ENCODE data around the gene GLOD5. TPM values are rescaled to one million over a fixed set of nuclear protein-coding genes. Genes with fewer than 3 reads are reported as not detected.

GLOD5 gene
- total RNA-seq, 4 donors from 2014 or later = not detected

DNA sequence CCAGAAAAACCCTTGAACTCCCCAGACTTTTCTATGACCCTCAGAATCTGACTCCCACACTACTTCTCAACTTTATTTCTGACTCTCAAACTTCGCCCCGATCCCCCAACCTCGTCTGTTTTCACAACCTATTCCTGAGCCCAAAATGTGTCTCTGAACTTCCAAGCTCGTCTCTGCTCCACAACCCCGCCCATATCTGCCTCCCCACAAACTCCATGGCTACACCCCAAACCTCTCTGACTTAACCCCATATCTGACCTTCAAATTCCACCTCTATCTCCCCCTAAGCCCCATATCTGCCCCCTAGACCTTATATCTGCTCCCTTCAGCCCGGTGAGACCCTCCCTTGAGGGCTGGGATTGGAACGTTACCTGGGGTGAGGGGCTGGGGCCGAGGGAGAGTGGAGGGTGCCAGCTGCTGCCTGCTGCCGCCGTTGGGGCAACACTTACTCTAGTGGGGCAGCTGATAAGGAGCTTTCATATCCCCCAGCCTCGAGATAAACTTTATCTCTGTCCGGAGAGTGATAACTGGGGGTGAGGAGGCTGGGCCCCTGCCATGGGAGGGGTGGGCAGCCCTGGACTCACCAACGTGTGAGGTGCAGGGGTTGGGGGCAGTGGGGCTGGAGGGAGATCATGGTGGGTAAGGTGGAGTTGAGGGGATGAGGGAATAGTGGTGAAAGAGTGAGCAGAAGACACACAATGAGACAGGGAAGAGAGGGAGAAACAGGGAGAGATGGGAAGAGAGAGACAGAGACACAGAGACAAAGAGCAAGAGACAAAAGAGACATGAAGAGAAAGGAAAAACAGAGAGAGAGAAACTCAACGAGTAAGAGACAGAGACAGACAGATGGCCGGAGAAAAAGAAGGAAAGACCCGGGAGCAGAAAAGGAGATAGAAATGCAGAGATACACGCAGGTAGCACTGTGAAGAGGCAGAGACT is 26.2 kb downstream of the GLOD5 start:
- H3K36me3 ChIP-seq = no peaks in the 10 kb centered on the region
- H3K4me1 ChIP-seq = no peaks in the 10 kb centered on the region
- DNase-seq (ENCODE audit: low spot score in 2 of 2) = no peak
- no peak overlapping the region for H3K27ac ChIP-seq
- no peak for TF ChIP-seq POLR2A (IDR thresholded peaks at IDR 0.05)
- TF ChIP-seq, protein P1, sequence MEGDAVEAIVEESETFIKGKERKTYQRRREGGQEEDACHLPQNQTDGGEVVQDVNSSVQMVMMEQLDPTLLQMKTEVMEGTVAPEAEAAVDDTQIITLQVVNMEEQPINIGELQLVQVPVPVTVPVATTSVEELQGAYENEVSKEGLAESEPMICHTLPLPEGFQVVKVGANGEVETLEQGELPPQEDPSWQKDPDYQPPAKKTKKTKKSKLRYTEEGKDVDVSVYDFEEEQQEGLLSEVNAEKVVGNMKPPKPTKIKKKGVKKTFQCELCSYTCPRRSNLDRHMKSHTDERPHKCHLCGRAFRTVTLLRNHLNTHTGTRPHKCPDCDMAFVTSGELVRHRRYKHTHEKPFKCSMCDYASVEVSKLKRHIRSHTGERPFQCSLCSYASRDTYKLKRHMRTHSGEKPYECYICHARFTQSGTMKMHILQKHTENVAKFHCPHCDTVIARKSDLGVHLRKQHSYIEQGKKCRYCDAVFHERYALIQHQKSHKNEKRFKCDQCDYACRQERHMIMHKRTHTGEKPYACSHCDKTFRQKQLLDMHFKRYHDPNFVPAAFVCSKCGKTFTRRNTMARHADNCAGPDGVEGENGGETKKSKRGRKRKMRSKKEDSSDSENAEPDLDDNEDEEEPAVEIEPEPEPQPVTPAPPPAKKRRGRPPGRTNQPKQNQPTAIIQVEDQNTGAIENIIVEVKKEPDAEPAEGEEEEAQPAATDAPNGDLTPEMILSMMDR (IDR thresholded peaks at IDR 0.05) = no peak
- no peak for TF ChIP-seq EP300 (IDR thresholded peaks at IDR 0.05)
- H3K4me3 ChIP-seq = no peak overlapping the region
- H3K27me3 ChIP-seq = peaks cover 0 to 14% of the 10 kb centered on the region in 2 donors
- H3K9me3 ChIP-seq = no peaks in the 10 kb centered on the region
- 62 to 65% methylated on average over 16 to 17 of the region's 17 CpGs for WGBS, 2 donors

DNA sequence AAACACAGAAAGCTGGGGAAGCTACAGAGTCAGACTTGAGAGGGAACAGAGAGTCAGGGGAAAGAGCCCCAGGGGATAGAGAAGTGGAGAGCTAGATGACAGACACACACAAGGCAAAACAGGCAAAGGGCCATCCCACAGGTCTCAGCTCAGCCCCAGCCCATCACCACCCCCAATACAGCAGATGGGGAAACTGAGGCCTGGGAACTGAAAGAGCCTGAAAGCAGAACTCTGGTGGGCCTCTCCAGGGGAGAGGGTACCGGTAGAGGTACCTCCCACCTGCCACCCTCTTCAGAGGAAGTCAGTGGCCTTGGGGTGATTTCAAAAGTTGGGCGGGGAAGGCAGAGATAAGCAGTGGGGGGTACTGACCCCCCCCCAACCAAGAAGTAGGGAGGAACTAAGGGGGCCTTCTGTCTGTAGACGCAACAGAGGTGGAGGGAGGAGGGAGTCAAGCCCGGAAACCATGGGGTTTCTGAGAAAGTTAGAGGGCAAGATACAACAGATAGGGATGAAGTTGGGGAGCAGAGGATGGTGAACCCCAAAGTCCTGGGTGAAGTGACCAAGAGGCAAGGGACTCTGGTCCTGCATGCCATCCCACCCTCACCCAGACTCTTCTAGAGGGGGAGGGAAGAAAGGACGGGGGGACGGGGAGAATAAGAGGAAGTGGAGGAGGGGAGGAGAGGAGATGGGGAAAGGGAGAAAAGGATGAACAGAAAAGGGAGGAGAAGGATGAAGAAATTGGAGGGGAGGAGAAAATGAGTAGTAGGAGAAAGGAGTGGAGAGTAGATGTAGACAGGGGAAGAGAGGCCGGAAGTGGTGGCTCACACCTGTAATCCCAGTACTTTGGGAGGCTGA is 28.0 kb downstream of the GLOD5 start:
- H3K4me3 ChIP-seq = no peak overlapping the region
- TF ChIP-seq EP300 (IDR thresholded peaks at IDR 0.05) = no peak
- TF ChIP-seq, protein P1 (IDR thresholded peaks at IDR 0.05) = no peak
- TF ChIP-seq POLR2A (IDR thresholded peaks at IDR 0.05) = no peak
- no peak for DNase-seq (ENCODE audit: low spot score in 2 of 2)
- no peaks in the 10 kb centered on the region for H3K4me1 ChIP-seq
- no peak overlapping the region for H3K27ac ChIP-seq
- H3K27me3 ChIP-seq = peaks cover 0 to 14% of the 10 kb centered on the region in 2 donors
- H3K36me3 ChIP-seq = no peaks in the 10 kb centered on the region
- no peaks in the 10 kb centered on the region for H3K9me3 ChIP-seq
- 55 to 76% methylated on average over 6 to 7 of the region's 7 CpGs for WGBS, 2 donors

DNA sequence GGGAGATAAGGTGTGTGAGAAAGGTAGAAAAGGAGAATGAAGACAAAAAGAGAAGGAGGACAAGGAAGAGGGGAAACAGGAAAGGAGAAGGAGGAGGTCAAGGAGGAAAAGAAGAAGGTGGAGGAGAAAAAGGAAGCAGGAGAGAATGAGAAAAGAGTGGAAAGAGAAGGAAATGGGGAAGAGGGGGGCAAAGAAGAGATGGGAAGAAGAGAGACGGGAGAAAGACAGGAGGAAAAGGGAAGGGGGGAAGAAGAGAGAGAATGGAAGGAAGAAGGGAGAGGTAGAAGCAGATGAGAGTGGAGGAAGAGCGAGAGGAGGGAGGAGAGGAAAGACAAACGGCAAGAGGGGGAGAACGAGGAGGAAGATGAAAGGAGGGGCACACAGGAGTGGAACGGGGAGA is 28.9 kb downstream of the GLOD5 start:
- Histone ChIP-seq H3K27ac (no peak overlapping the region), H3K4me3 (no peak overlapping the region), H3K27me3 (peaks cover 0 to 14% of the 10 kb centered on the region in 2 donors), H3K36me3 (no peaks in the 10 kb centered on the region), H3K4me1 (no peaks in the 10 kb centered on the region), H3K9me3 (no peaks in the 10 kb centered on the region)
- 37 to 62% methylated on average over 5 of the region's 5 CpGs for WGBS, 2 donors
- TF ChIP-seq EP300 (IDR thresholded peaks at IDR 0.05) (no peak), POLR2A (IDR thresholded peaks at IDR 0.05) (no peak)
- DNase-seq (ENCODE audit: low spot score in 2 of 2) = no peak

DNA sequence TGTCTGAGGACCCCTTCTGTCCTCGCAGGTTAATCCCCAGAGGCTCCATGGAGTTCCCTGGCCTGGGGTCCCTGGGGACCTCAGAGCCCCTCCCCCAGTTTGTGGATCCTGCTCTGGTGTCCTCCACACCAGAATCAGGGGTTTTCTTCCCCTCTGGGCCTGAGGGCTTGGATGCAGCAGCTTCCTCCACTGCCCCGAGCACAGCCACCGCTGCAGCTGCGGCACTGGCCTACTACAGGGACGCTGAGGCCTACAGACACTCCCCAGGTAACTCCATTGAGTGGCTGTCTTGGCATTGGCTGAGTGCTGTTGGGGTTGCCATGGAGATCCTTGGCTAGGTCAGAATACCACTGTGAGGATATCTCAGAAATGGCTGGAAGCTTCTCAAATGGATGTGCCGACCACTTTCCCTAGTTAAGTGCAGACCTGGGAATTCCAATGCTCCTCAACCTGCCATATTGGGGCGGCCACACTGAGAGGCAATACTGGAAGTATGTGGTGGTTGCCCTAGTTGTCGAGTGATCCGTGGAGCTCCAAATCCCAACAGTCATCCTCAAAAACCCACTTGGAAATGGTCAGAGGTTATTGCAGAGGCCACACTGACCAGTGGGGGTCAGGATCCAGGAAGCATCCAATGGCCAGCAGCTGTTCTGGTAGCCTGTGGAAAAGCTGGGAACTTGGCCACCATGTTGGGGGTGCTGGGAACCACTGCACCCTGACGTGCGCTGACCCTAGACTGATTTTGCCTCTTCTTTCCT is 29.7 kb downstream of the GLOD5 start:
- H3K27me3 ChIP-seq = peaks cover 0 to 14% of the 10 kb centered on the region in 2 donors
- no peak for DNase-seq (ENCODE audit: low spot score in 2 of 2)
- H3K36me3 ChIP-seq = no peaks in the 10 kb centered on the region
- 51 to 83% methylated on average over 2 to 10 of the region's 11 CpGs for WGBS, 2 donors
- H3K4me1 ChIP-seq = no peaks in the 10 kb centered on the region
- TF ChIP-seq, protein P1 (IDR thresholded peaks at IDR 0.05) = no peak
- no peak for TF ChIP-seq EP300 (IDR thresholded peaks at IDR 0.05)
- TF ChIP-seq POLR2A (IDR thresholded peaks at IDR 0.05) = no peak
- H3K27ac ChIP-seq = no peak overlapping the region
- H3K4me3 ChIP-seq = no peak overlapping the region
- no peaks in the 10 kb centered on the region for H3K9me3 ChIP-seq

DNA sequence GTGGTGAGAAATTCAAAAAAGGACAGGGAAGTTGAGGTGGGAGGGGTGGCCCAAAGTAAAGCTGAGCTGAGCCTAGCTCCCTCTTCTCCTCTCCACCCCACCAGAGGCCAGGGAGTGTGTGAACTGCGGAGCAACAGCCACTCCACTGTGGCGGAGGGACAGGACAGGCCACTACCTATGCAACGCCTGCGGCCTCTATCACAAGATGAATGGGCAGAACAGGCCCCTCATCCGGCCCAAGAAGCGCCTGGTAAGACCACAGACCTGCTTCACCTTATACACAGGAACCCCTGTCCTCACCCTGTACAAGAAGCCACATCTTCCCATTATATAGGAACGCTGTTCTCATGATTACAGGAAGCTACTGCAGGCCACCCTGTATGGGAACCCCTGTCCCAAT is 30.7 kb downstream of the GLOD5 start:
- peaks cover 0 to 8% of the 10 kb centered on the region in 2 donors for H3K27me3 ChIP-seq
- H3K4me1 ChIP-seq = no peaks in the 10 kb centered on the region
- H3K27ac ChIP-seq = no peak overlapping the region
- TF ChIP-seq POLR2A (IDR thresholded peaks at IDR 0.05) (no peak), EP300 (IDR thresholded peaks at IDR 0.05) (no peak)
- TF ChIP-seq, protein P1 (IDR thresholded peaks at IDR 0.05) = no peak
- no peaks in the 10 kb centered on the region for H3K9me3 ChIP-seq
- H3K36me3 ChIP-seq = no peaks in the 10 kb centered on the region
- no peak overlapping the region for H3K4me3 ChIP-seq
- DNase-seq (ENCODE audit: low spot score in 2 of 2) = no peak
- WGBS, 2 donors = 83 to 85% methylated on average over 7 of the region's 7 CpGs
